Heart left ventricle (tissue), 16 donors: Measurements from ENCODE around the gene RPL27A. TPM values are rescaled to one million over a fixed set of nuclear protein-coding genes. Genes with fewer than 3 reads are reported as not detected.

Experiments
- ATAC-seq, 4 donors: fragments of 200-7000 bp; cut with Tn5 transposase; one replicate each; pipeline ENCODE4 v1.9.1; 2020 to 2022; ENCODE audit warnings: moderate library complexity in 4 of 4, mild to moderate bottlenecking in 3 of 4, moderate number of reproducible peaks in 1 of 4
- DNase-seq, 5 donors: peaks; one replicate each; pipeline ENCODE4 v3.0.0-alpha.2; 2020
- H3K27ac ChIP-seq, 12 donors: fragments of 200-600 bp; sonication (generic) in 4 of 12; one replicate each; pipeline versions ENCODE4 v1.5.0 to v1.8.0; 2016 to 2022; ENCODE audit warnings: mild to moderate bottlenecking in 2 of 12
- H3K27me3 ChIP-seq, 9 donors: fragments of 200-600 bp; sonication (generic) in 2 of 9; one replicate each; pipeline versions ENCODE4 v1.5.1 to v1.8.0; 2016 to 2022; ENCODE audit warnings: mild to moderate bottlenecking in 3 of 9
- H3K36me3 ChIP-seq, 9 donors: fragments of 200-600 bp; sonication (generic) in 2 of 9; one replicate each; pipeline versions ENCODE4 v1.5.0 to v1.8.0; 2018 to 2022; ENCODE audit warnings: mild to moderate bottlenecking in 2 of 9
- H3K4me1 ChIP-seq, 12 donors: fragments of 200-600 bp; sonication (generic) in 4 of 12; one replicate each; pipeline versions ENCODE4 v1.5.0 to v1.8.0; 2016 to 2022; ENCODE audit warnings: mild to moderate bottlenecking in 3 of 12
- H3K4me3 ChIP-seq, 12 donors: fragments of 200-600 bp; sonication (generic) in 4 of 12; one replicate each; pipeline versions ENCODE4 v1.5.0 to v1.8.0; 2017 to 2022; ENCODE audit warnings: mild to moderate bottlenecking in 9 of 12, moderate library complexity in 4 of 12
- H3K9me3 ChIP-seq, 12 donors: fragments of 200-600 bp; sonication (generic) in 4 of 12; one replicate each; pipeline versions ENCODE4 v1.5.0 to v1.8.0; 2016 to 2022; ENCODE audit warnings: mild to moderate bottlenecking in 1 of 12
- CTCF ChIP-seq, 12 donors: fragments of 200-600 bp; sonication (generic) in 4 of 12; IDR thresholded peaks; one replicate each; pipeline versions ENCODE4 v1.5.0 to v1.8.0; 2018 to 2022; ENCODE audit warnings: antibody characterized with exemption in 12 of 12, mild to moderate bottlenecking in 5 of 12
- POLR2A ChIP-seq, 2 donors: fragments of 450-650 bp; IDR thresholded peaks; one replicate each; pipeline ENCODE4 v1.6.1; 2017; ENCODE audit warnings: antibody characterized with exemption in 2 of 2, mild to moderate bottlenecking in 2 of 2, moderate library complexity in 2 of 2
- WGBS, 4 donors: extraction: QIAGEN DNeasy Blood & Tissue Kit in 2 of 4; methylation state at CpG; one replicate each; pipeline versions ENCODE4 v1.1.5 to v1.1.7; 2013 to 2018; 5-methylcytosine and 5-hydroxymethylcytosine counted together
- intact Hi-C, 10 donors: fragments of 100-400 bp; cut with DNase I; formaldehyde crosslinking; loops; one replicate each; pipeline versions ENCODE4 v1.11.1 to v1.14.2; 2022
- polyA plus RNA-seq, 2 donors: library from polyadenylated mRNA; stranded (reverse); fragments of 200-250 nt; gene quantifications; one replicate each; pipeline ENCODE4 v1.2.3, GENCODE V29; 2013
- total RNA-seq, 9 donors: library from RNA; depleted of rRNA in 2 of 9; stranded (reverse); fragments of >200 nt in 2 of 9; fragmentation: NEBNext Ultra II Directional in 3 of 9; extraction: Animal tissue kit (Norgen Biotek cat#: 25700) in 3 of 9; gene quantifications; one replicate each; pipeline versions ENCODE4 v1.1.0 to v1.2.4, GENCODE V29; 2016 to 2023
- donor health status: ischemic (EF 13 %, LVEDD 7.1; RV severe dilation, severe dysfunction).
- donor health status: healthy with polysubstance abuse.
- donor health status: DM: no; HTN: yes; CAD: no.
- donor health status: DM: no; HTN: no; CAD: no.
- donor health status: ischemic (EF 25% LVEDD 6.9; RV normal size, moderate dysfunction).
- donor health status: ischemic (EF 25% LVEDD 5.7; RV mildly dilated, moderate dysfunction).
- donor health status: healthy.
- donor health status: DM: yes; HTN: yes; CAD: no.
- donor health status: ischemic (EF 35%, LVEDD 5.7; RV mildly dilated, moderate dysfunction).
- donor health status: nonischemic (EF 11% LVEDD 7.7; RV severe dilation, severe dysfunction).
- donor health status: DM: yes; HTN: yes; CAD: no.
- donor health status: PGD.
- donor health status: ischemic (EF 29% LVEDD 5.4; RV normal size, mild dysfunction).
- donor health status: nonischemic (EF 23%, LVEDD 6.1; RV moderate dilation, normal function).

Gene RPL27A
- total and polyA plus RNA-seq, 11 donors, result 299 to 2,980 (median 471) TPM

- Histone ChIP-seq H3K27ac (no peak overlapping the region), H3K9me3 (no peaks in the 10 kb centered on the region), H3K4me3 (no peak overlapping the region), H3K36me3 (peaks cover 0 to 37% (median 0%) of the 10 kb centered on the region in 9 donors), H3K27me3 (no peaks in the 10 kb centered on the region), H3K4me1 (peaks cover 0 to 24% (median 13%) of the 10 kb centered on the region in 12 donors)
- 72 to 83% (median 78%) methylated on average over 2 of the region's 2 CpGs for WGBS, 4 donors
- TF ChIP-seq POLR2A (IDR thresholded peaks at IDR 0.05), result no peak
- no peak for TF ChIP-seq CTCF (IDR thresholded peaks at IDR 0.05)
- DNase-seq (no peak), ATAC-seq (no peak)
- intact Hi-C loops, result no loop called here
Observed at GRCh38 chr11:8674859-8675258, 7.7 kb upstream of the RPL27A start.

- no peak overlapping the region for H3K4me3 ChIP-seq
- WGBS, 4 donors, result 86 to 94% (median 91%) methylated on average over 1 of the region's 1 CpG
- H3K9me3 ChIP-seq, result no peaks in the 10 kb centered on the region
- H3K36me3 ChIP-seq, result peaks cover 0 to 31% (median 0%) of the 10 kb centered on the region in 9 donors
- intact Hi-C loops, result no loop called here
- H3K27me3 ChIP-seq, result no peaks in the 10 kb centered on the region
- peaks cover 0 to 15% (median 9%) of the 10 kb centered on the region in 12 donors for H3K4me1 ChIP-seq
- ATAC-seq (no peak), DNase-seq (no peak)
- TF ChIP-seq CTCF (IDR thresholded peaks at IDR 0.05) (no peak), POLR2A (IDR thresholded peaks at IDR 0.05) (no peak)
- no peak overlapping the region for H3K27ac ChIP-seq
Observed at GRCh38 chr11:8676458-8676857, 6.1 kb upstream of the RPL27A start.

GRCh38 chr11:8679006-8679405, 3.6 kb upstream of the RPL27A start:
- no peak for DNase-seq
- intact Hi-C loops, result no loop called here

GRCh38 chr11:8681837-8682302, 722 bp upstream of the RPL27A start:
- H3K4me3 ChIP-seq, result peak overlapping the region; percentile 58 to 100 (median 90)
- peaks cover 0 to 28% (median 22%) of the 10 kb centered on the region in 12 donors for H3K4me1 ChIP-seq
- peaks cover 0 to 46% (median 31%) of the 10 kb centered on the region in 9 donors for H3K36me3 ChIP-seq
- no peaks in the 10 kb centered on the region for H3K9me3 ChIP-seq
- peak overlapping the region; percentile 91 to 98 (median 96) for H3K27ac ChIP-seq
- peak in 1 of 4 donors; percentile 60 for ATAC-seq
- WGBS, 4 donors, result 33 to 37% (median 33%) methylated on average over 14 of the region's 14 CpGs
- TF ChIP-seq CTCF (IDR thresholded peaks at IDR 0.05) (no peak), POLR2A (IDR thresholded peaks at IDR 0.05) (no peak)
- DNase-seq, result no peak
- no peaks in the 10 kb centered on the region for H3K27me3 ChIP-seq
- intact Hi-C loops, result loop anchor here in 8 of 10 donors (2.0 to 10.0 kb wide), 9 partner anchors 130 to 283 kb away; partner anchors contain the start of genes TMEM9B (in 5 of the 8) and AKIP1 (in 3 of the 8)

More at GRCh38 chr11:8679006-8679405, 3.6 kb upstream of the RPL27A start:
- Histone ChIP-seq H3K27me3 (no peaks in the 10 kb centered on the region), H3K4me1 (peaks cover 0 to 18% (median 13%) of the 10 kb centered on the region in 12 donors), H3K4me3 (no peak overlapping the region), H3K9me3 (no peaks in the 10 kb centered on the region), H3K27ac (no peak overlapping the region), H3K36me3 (peaks cover 0 to 23% (median 2%) of the 10 kb centered on the region in 9 donors)
- ATAC-seq, result no peak
- WGBS, 4 donors, result 79 to 92% (median 85%) methylated on average over 1 of the region's 1 CpG
- TF ChIP-seq POLR2A (IDR thresholded peaks at IDR 0.05) (no peak), CTCF (IDR thresholded peaks at IDR 0.05) (no peak)
